HG03064 (cell line): ENCODE results near the gene SIGLEC15.
"Not testable (repeated sequence)": the region's sequence is repeated elsewhere in the genome, so short reads cannot be mapped to it uniquely, and the experiment has no call there.

ENCODE experiments used
- ATAC-seq: cut with Tn5 transposase; IDR thresholded peaks from one replicate; pipeline ENCODE4 v1.9.1; 2021; ENCODE audit warnings: low read depth; ENCODE audit not compliant: unreplicated experiment

Gene SIGLEC15

GRCh38 chr18:45841765-45842442, 16.4 kb downstream of the SIGLEC15 start:
- no peak for ATAC-seq

- ATAC-seq: no peak
Measured at GRCh38 chr18:45843019-45843418, 17.5 kb downstream of the SIGLEC15 start.

GRCh38 chr18:45844938-45845337, 19.5 kb downstream of the SIGLEC15 start:
- no peak for ATAC-seq

- no peak for ATAC-seq
Measured at GRCh38 chr18:45845410-45845809, 19.9 kb downstream of the SIGLEC15 start.

DNA sequence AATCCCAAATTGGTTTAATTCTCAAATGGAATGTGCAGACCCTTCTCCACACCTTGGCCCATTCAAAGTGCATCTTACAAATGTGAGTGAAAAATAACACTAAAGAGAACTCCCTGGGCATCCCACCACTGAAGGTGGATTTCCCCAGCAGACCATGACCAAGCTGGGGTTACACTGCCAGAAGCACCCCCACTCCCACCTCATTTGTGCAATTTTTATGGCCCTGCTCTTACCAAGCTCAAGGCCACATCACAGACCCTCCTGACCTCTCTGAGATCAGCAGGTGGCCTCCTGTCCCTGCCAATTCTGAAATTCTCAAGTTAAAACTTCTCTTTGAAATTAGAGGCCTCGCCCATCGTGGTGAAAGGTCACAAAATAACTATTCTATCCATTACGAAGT, 21.6 kb downstream of the SIGLEC15 start:
- no peak for ATAC-seq

GRCh38 chr18:45848643-45849042, 23.2 kb downstream of the SIGLEC15 start:
- not testable (repeated sequence) for ATAC-seq

GRCh38 chr18:45849529-45849928, 24.1 kb downstream of the SIGLEC15 start:
- no peak for ATAC-seq

GRCh38 chr18:45850021-45850420, 24.5 kb downstream of the SIGLEC15 start:
- ATAC-seq: no peak

GRCh38 chr18:45851161-45851925, 25.9 kb downstream of the SIGLEC15 start:
- no peak for ATAC-seq

DNA sequence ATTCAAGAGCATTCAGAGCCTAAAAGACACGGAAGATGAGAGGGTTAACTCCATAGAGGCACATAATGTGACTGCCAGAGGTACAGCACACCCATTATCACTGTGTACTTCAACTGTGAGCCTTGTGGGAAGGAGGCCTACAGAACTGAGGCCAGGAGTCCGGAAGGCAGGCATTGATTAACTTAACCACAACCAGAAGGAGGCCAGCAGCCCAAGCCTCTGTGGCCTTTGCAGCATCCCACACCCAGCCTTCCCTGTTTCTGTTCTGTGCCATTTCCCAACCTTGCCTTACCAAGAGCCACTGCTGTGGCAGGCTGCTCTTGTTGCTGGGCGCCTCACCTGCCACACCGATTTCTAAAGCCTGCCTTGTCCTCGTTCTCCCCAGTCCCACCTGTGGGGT, 27.2 kb downstream of the SIGLEC15 start:
- ATAC-seq: no peak

DNA sequence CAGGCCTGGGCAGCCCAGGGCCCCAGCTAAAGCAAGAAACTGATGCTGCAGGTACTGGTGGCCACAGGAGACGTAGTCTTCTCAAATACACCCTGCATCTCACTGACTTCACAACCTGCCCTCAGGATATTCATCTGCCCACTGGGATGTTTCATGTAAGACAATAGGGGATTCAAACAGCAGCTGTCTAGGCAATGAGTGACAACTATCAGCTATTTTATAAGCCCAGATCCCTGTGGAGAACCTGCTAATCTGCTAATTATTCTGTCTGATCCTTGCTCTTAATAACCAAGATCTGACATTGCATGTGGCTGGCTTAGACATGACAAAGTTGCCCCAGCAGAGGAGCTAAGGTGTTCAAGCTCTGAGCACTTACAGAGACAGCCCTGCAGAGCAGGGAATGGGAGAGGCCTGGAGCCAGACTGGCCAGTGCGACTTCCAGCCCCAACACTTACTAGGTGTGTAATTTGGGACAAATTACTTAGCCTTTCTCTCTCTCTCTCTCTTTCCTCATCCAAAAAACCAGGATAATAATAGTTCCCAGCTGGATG, 28.6 kb downstream of the SIGLEC15 start:
- ATAC-seq: no peak

- no peak for ATAC-seq
Measured at GRCh38 chr18:45856531-45856930, 31.1 kb downstream of the SIGLEC15 start.

DNA sequence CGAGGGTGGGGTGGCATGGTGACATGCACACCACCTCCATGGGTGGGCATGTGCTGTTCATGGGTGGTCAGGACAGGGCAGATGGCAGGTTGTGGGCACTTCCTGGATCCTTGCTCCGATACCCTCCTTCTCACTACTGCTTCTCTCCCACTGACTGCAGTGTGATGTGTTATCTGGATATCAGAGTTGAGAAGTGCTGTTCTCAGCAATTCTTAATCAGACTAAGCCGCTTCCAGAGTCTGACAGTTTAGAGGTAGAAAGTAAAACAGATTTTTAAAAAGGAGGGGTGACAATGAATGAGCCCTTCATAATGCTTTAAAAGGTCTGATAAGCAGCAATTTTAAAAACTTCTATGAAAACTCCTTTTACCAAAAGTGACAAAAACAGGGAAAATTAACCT, 33.9 kb downstream of the SIGLEC15 start:
- ATAC-seq: no peak

GRCh38 chr18:45860492-45860891, 35.0 kb downstream of the SIGLEC15 start:
- ATAC-seq: no peak

- ATAC-seq: no peak
Measured at GRCh38 chr18:45860971-45861370, 35.5 kb downstream of the SIGLEC15 start.

DNA sequence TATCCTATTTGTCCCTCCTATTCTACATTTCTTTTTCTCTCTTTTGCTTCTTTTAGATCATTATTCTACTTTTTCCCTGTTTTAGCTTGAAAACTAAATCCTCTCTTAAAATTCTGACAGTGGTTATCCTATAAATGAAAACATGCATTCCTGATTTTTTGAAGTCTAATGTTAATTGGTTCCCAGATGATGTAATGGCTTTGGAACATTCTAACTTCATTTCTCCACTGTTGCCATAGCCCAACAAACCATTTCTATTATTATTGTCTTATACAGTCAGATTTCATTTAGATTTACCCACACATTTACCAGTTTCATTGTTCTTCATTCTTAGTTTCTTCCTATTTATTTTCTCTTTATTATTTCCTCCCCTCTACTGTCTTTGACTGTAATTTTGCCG, 36.5 kb downstream of the SIGLEC15 start:
- no peak for ATAC-seq

DNA sequence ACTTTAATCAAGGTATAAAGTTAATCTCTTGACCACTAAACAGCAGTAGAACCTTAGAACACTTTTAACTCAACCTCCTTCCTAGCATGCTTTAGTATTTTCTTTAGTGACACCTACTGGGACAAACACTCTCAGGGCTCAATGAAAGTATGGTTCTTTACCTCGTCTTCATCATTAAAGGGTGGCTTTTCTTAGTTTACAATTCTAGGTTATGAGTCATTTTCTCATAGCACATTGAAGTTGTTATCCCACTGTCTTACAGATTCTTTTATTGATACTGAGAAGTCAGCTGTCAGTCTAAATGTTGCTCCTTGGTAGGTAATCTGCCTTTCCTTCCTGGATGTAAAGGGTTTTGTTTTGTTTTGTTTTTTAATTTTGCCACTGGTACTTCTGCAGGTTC, 38.0 kb downstream of the SIGLEC15 start:
- ATAC-seq: no peak

DNA sequence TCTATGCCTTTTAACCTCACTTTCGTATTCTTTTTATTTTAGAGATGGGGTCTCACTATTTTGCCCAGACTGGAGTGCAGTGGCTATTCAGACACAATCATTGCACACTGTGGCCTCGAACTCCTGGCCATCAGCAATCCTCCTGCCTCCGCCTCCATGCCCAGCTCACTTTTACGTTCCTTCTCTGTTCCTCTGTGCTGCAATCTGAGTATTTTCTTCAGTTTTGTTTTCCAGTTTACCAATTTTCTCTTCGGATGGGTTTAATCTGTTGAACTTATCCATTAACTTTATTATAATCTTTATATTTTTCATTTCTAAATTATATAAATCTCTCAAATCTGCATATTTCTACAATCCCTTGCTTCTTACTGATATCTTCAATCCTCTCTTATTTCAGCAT, 38.6 kb downstream of the SIGLEC15 start:
- ATAC-seq: no peak

GRCh38 chr18:45865466-45865865, 40.0 kb downstream of the SIGLEC15 start:
- ATAC-seq: no peak

DNA sequence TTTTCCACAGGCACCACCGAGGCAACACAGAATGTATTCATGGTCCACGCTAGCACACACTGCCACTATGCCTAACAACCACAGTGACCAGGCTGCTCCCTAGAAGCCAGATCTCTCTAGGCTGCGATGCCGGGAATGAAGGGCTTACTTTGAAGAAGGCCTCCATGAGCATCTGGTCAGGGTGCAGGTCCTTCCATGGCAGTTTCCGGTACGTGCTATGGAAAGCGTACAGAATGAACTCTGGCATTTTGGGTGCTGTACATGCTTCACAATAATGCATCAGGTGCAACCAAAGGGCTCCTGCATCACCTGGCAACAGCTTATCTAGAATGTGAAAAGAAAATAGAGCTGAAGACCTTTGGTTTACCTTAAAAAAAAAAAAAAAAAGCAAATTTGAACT, 44.9 kb downstream of the SIGLEC15 start:
- ATAC-seq: no peak

DNA sequence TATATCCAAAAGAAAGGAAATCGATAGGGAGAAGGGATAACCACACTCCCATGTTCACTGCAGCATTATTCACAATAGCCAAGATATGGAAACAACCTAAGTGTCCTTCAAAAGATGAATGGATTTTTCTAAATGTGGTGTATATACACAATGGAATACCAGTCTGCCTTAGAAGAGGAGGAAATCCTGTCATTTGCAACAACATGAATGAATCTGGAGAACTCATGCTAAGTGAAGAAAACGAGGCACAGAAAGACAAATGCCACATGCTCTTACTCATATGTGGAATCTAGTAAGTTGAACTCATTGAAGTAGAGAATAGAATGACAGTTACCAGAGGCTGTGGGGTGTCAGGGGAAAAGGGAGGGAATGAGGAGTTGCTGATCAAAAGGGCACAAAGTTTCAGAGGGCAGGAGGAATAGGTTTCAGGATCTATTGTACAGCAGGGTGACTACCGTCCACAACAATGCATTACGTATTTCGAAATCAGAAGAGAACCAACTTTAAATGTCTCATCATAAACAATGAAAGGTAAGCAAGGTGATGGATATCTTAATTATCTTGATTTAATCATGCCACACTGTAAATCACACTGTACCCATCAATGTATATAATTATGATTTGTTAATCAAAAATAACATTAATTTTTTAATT, 46.1 kb downstream of the SIGLEC15 start:
- ATAC-seq: no peak
